Activated naive CD4-positive, alpha-beta T cell (primary cell): Measurements from ENCODE around the gene ASXL1.

Experiments used
- DNase-seq, 4 experiments: peaks; one replicate each; lab custom pipeline; 2025; lab: John Stamatoyannopoulos, UW

The ASXL1 gene

GRCh38 chr20:32407131-32407750, 49.1 kb downstream of the ASXL1 start:
- DNase-seq: peak in 3 of 4 experiments; percentile 6 to 37 (median 14)

GRCh38 chr20:32411955-32412706, 54.0 kb downstream of the ASXL1 start:
- DNase-seq: no peak

- no peak for DNase-seq
Measured at GRCh38 chr20:32415494-32415893, 57.4 kb downstream of the ASXL1 start.

GRCh38 chr20:32416206-32416605, 58.1 kb downstream of the ASXL1 start:
- DNase-seq: no peak

- DNase-seq: no peak
Measured at GRCh38 chr20:32418376-32418775, 60.2 kb downstream of the ASXL1 start.

- no peak for DNase-seq
Measured at GRCh38 chr20:32421290-32421689, 63.2 kb downstream of the ASXL1 start.

- DNase-seq: no peak
Measured at GRCh38 chr20:32427996-32428395, 69.9 kb downstream of the ASXL1 start.

GRCh38 chr20:32429343-32429742, 71.2 kb downstream of the ASXL1 start:
- no peak for DNase-seq

- DNase-seq: no peak
Measured at GRCh38 chr20:32429745-32430360, 71.7 kb downstream of the ASXL1 start.

- DNase-seq: no peak
Measured at GRCh38 chr20:32431457-32431856, 73.3 kb downstream of the ASXL1 start.

GRCh38 chr20:32432277-32432676, 74.1 kb downstream of the ASXL1 start:
- DNase-seq: no peak

GRCh38 chr20:32433311-32434021, 75.3 kb downstream of the ASXL1 start:
- no peak for DNase-seq

- DNase-seq: no peak
Measured at GRCh38 chr20:32434434-32434833, 76.3 kb downstream of the ASXL1 start.

GRCh38 chr20:32435449-32436107, 77.4 kb downstream of the ASXL1 start:
- no peak for DNase-seq

- DNase-seq: no peak
Measured at GRCh38 chr20:32436142-32436861, 78.2 kb downstream of the ASXL1 start.

GRCh38 chr20:32436968-32437367, 78.8 kb downstream of the ASXL1 start:
- no peak for DNase-seq

GRCh38 chr20:32437391-32438074, 79.4 kb downstream of the ASXL1 start:
- no peak for DNase-seq

- DNase-seq: no peak
Measured at GRCh38 chr20:32438331-32438858, 80.3 kb downstream of the ASXL1 start.

GRCh38 chr20:32439132-32439829, 81.2 kb downstream of the ASXL1 start:
- DNase-seq: no peak
